ENCODE data around the gene USP3.

DNA sequence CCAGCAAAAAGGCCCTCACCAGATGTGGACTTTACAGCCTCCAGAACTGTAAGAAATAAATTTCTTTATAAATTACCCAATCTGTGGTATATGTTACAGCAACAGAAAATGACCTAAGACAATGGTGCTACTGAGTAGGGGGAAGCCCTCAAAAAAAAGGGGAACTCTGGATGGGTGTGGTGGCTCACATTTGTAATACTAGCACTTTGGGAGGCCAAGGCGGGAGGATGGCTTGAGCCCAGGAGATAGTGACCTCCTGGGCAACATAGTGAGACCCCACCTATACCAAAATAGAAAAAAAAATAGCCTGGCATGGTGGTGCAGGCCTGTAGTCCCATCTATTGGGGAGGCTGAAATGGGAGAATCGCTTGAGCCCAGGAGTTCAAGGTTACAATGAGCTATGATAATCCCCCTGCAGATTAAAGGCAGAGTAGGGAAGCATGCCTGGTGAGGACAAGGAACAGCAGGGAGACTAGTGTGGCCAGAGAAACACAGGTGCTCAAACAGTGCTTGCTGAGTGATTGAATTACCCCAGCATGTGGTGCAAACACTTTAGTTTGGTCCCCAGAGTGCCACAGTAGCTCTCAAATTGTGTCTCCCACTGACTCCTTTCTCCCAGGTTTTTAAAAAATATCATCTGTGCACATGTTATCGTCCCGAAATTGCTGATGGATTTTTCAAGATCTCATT is 13.9 kb upstream of the USP3 start:
- TF ChIP-seq REST (IDR thresholded peaks at IDR 0.05; ENCODE audit: low read depth) (no peak), EGR1 (IDR thresholded peaks at IDR 0.05) (no peak), EP300 (IDR thresholded peaks at IDR 0.05; ENCODE audit: borderline replicate concordance) (no peak), RAD21 (IDR thresholded peaks at IDR 0.05; ENCODE audit: low read depth) (no peak), FOXM1 (IDR thresholded peaks at IDR 0.05; ENCODE audit: borderline replicate concordance, low read depth) (no peak), ZBTB7A (IDR thresholded peaks at IDR 0.05; ENCODE audit: low read depth) (no peak), TAF1 (IDR thresholded peaks at IDR 0.05; ENCODE audit: low read depth) (no peak), TCF12 (IDR thresholded peaks at IDR 0.05; ENCODE audit: low read depth) (no peak), CREB1 (IDR thresholded peaks at IDR 0.05; ENCODE audit: low read depth) (no peak), USF1 (IDR thresholded peaks at IDR 0.05) (no peak), TEAD4 (IDR thresholded peaks at IDR 0.05) (no peak)
